DND-41 (cell line): ENCODE results near the gene ARHGAP24.

Experiments
- ATAC-seq: fragments of 200-7000 bp; cut with Tn5 transposase; 3 replicates; pipeline ENCODE4 v1.9.1; 2021; ENCODE audit warnings: low read depth; ENCODE audit not compliant: insufficient read depth
- DNase-seq: peaks from one replicate; pipeline ENCODE4 v3.0.0-alpha.2; 2020
- H2AFZ ChIP-seq: 2 replicates; pipeline ENCODE4 v1.6.0; 2012; ENCODE audit warnings: low read depth, low read length
- H3K27ac ChIP-seq: 2 replicates; pipeline ENCODE4 v1.5.1; 2012; ENCODE audit warnings: low read length, inconsistent platforms
- H3K27me3 ChIP-seq: fragments of 200-600 bp; sonication (generic); 2 replicates; pipeline ENCODE4 v1.6.0; 2012; ENCODE audit warnings: low read length, mild to moderate bottlenecking, inconsistent platforms; ENCODE audit not compliant: insufficient read depth, poor library complexity
- H3K36me3 ChIP-seq: 2 replicates; pipeline ENCODE4 v1.5.1; 2012; ENCODE audit warnings: low read length, inconsistent platforms; ENCODE audit not compliant: insufficient read depth
- H3K4me1 ChIP-seq: 2 replicates; pipeline ENCODE4 v1.5.1; 2012; ENCODE audit warnings: mild to moderate bottlenecking, low read length; ENCODE audit not compliant: insufficient read depth
- H3K4me2 ChIP-seq: 2 replicates; pipeline ENCODE4 v1.6.0; 2012; ENCODE audit warnings: mild to moderate bottlenecking, moderate library complexity, low read length, inconsistent platforms; ENCODE audit not compliant: insufficient read depth
- H3K4me3 ChIP-seq, 2 experiments: fragments of 200-600 bp in 1 of 2; shearing (Covaris generic) in 1 of 2; 2 replicates each; pipeline ENCODE4 v1.5.1; 2012 to 2016; ENCODE audit warnings: inconsistent platforms in 2 of 2, low read length in 2 of 2, mild to moderate bottlenecking in 2 of 2, low read depth in 1 of 2, moderate library complexity in 1 of 2
- H3K79me2 ChIP-seq: 2 replicates; pipeline ENCODE4 v1.6.0; 2012; ENCODE audit warnings: low read length, inconsistent platforms; ENCODE audit not compliant: insufficient read depth
- H3K9ac ChIP-seq: 2 replicates; pipeline ENCODE4 v1.6.0; 2012; ENCODE audit warnings: low read depth, mild to moderate bottlenecking, inconsistent platforms, low read length, moderate library complexity
- H3K9me3 ChIP-seq: 2 replicates; pipeline ENCODE4 v1.5.1; 2012; ENCODE audit warnings: low read length, moderate library complexity, mild to moderate bottlenecking, inconsistent platforms; ENCODE audit not compliant: insufficient read depth, severe bottlenecking
- H4K20me1 ChIP-seq: 2 replicates; pipeline ENCODE4 v1.6.0; 2012; ENCODE audit warnings: low read length; ENCODE audit not compliant: insufficient read depth
- CTCF ChIP-seq: IDR thresholded peaks from 2 replicates; pipeline ENCODE4 v1.5.1; 2012; ENCODE audit warnings: borderline replicate concordance, low read length, moderate library complexity, mild to moderate bottlenecking; ENCODE audit not compliant: poor library complexity, severe bottlenecking; ENCODE audit errors: extremely low read depth
- EZH2 ChIP-seq: IDR thresholded peaks from 3 replicates; pipeline ENCODE4 v1.6.1; 2012; ENCODE audit warnings: borderline replicate concordance, low read depth, mild to moderate bottlenecking, moderate library complexity, low read length, inconsistent platforms; ENCODE audit not compliant: severe bottlenecking

ARHGAP24 gene

GRCh38 chr4:85905761-85906160, 430.8 kb downstream of the ARHGAP24 start:
- no peaks in the 10 kb centered on the region for H3K36me3 ChIP-seq
- H3K4me2 ChIP-seq, result no peak overlapping the region

GRCh38 chr4:85907001-85907400, 432.1 kb downstream of the ARHGAP24 start:
- DNase-seq (no peak), ATAC-seq (no peak)
- no peak for TF ChIP-seq CTCF
- TF ChIP-seq EZH2, result no peak
- Histone ChIP-seq H3K79me2 (no peaks in the 10 kb centered on the region), H3K27me3 (no peaks in the 10 kb centered on the region), H3K4me1 (no peaks in the 10 kb centered on the region), H3K36me3 (no peaks in the 10 kb centered on the region), H2AFZ (no peak overlapping the region), H3K9ac (no peak overlapping the region), H3K4me3 (no peak overlapping the region), H3K4me2 (no peak overlapping the region), H3K27ac (no peak overlapping the region), H4K20me1 (no peaks in the 10 kb centered on the region), H3K9me3 (no peaks in the 10 kb centered on the region)

More at GRCh38 chr4:85905761-85906160, 430.8 kb downstream of the ARHGAP24 start:
- Histone ChIP-seq H2AFZ (no peak overlapping the region), H3K9me3 (no peaks in the 10 kb centered on the region), H3K27ac (no peak overlapping the region), H4K20me1 (no peaks in the 10 kb centered on the region), H3K4me1 (no peaks in the 10 kb centered on the region), H3K79me2 (no peaks in the 10 kb centered on the region), H3K9ac (no peak overlapping the region), H3K4me3 (no peak overlapping the region), H3K27me3 (no peaks in the 10 kb centered on the region)
- DNase-seq, result no peak
- TF ChIP-seq EZH2 (no peak), CTCF (no peak)
- ATAC-seq, result no peak

GRCh38 chr4:85909851-85910250, 434.9 kb downstream of the ARHGAP24 start:
- no peak overlapping the region for H3K4me2 ChIP-seq
- no peaks in the 10 kb centered on the region for H3K79me2 ChIP-seq
- no peak overlapping the region for H3K27ac ChIP-seq
- H3K9me3 ChIP-seq, result no peaks in the 10 kb centered on the region
- H2AFZ ChIP-seq, result no peak overlapping the region
- no peak overlapping the region for H3K4me3 ChIP-seq
- no peak for TF ChIP-seq EZH2
- TF ChIP-seq CTCF, result no peak
- no peaks in the 10 kb centered on the region for H3K4me1 ChIP-seq
- H4K20me1 ChIP-seq, result no peaks in the 10 kb centered on the region
- H3K9ac ChIP-seq, result no peak overlapping the region
- DNase-seq, result no peak
- ATAC-seq, result no peak
- no peaks in the 10 kb centered on the region for H3K27me3 ChIP-seq
- no peaks in the 10 kb centered on the region for H3K36me3 ChIP-seq

GRCh38 chr4:85910985-85911384, 436.0 kb downstream of the ARHGAP24 start:
- TF ChIP-seq EZH2 (no peak), CTCF (no peak)
- Histone ChIP-seq H3K27me3 (no peaks in the 10 kb centered on the region), H3K9me3 (no peaks in the 10 kb centered on the region), H3K79me2 (no peaks in the 10 kb centered on the region), H3K27ac (no peak overlapping the region), H3K4me3 (no peak overlapping the region), H3K4me2 (no peak overlapping the region), H3K9ac (no peak overlapping the region), H3K4me1 (no peaks in the 10 kb centered on the region), H4K20me1 (no peaks in the 10 kb centered on the region), H3K36me3 (no peaks in the 10 kb centered on the region), H2AFZ (no peak overlapping the region)
- peak; percentile 16 for DNase-seq
- ATAC-seq, result peak; percentile 40; the same call in 2 of the 3 replicates
